ENCODE measurements around the gene CACNB2.

GRCh38 chr10:18539335-18539734 lies 399.1 kb downstream of the CACNB2 start:
- TF ChIP-seq POLR2A (IDR thresholded peaks at IDR 0.05; ENCODE audit: low read length) (no peak), GATA1 (IDR thresholded peaks at IDR 0.05; ENCODE audit: low read depth, low read length) (no peak)
